GM19023 (cell line): ENCODE results near the gene ZPBP.
"Not testable (repeated sequence)": the region's sequence is repeated elsewhere in the genome, so short reads cannot be mapped to it uniquely, and the experiment has no call there.

Experiments used
- ATAC-seq: cut with Tn5 transposase; IDR thresholded peaks from one replicate; pipeline ENCODE4 v1.9.1; 2021; ENCODE audit warnings: mild to moderate bottlenecking, moderate library complexity; ENCODE audit not compliant: unreplicated experiment

Gene ZPBP

GRCh38 chr7:50047716-50048115 is 45.3 kb downstream of the ZPBP start:
- ATAC-seq = no peak

- not testable (repeated sequence) for ATAC-seq
Observed at GRCh38 chr7:50041165-50041564, 51.9 kb downstream of the ZPBP start.

GRCh38 chr7:50037086-50037485 is 56.0 kb downstream of the ZPBP start:
- no peak for ATAC-seq

- no peak for ATAC-seq
Observed at GRCh38 chr7:50022991-50023390, 70.1 kb downstream of the ZPBP start.

- ATAC-seq = no peak
Observed at GRCh38 chr7:50022451-50022850, 70.6 kb downstream of the ZPBP start.

GRCh38 chr7:49995681-49996080 is 97.4 kb downstream of the ZPBP start:
- ATAC-seq = no peak

- ATAC-seq = no peak
Observed at GRCh38 chr7:49986191-49986590, 106.9 kb downstream of the ZPBP start.

- ATAC-seq = no peak
Observed at GRCh38 chr7:49980465-49980864, 112.6 kb downstream of the ZPBP start.

- no peak for ATAC-seq
Observed at GRCh38 chr7:49976238-49976637, 116.8 kb downstream of the ZPBP start.

- ATAC-seq = no peak
Observed at GRCh38 chr7:49974035-49974434, 119.0 kb downstream of the ZPBP start.

- ATAC-seq = no peak
Observed at GRCh38 chr7:49937608-49938007, 155.4 kb downstream of the ZPBP start.

GRCh38 chr7:49931627-49932026 is 161.4 kb downstream of the ZPBP start:
- ATAC-seq = no peak

GRCh38 chr7:49928787-49929186 is 164.3 kb downstream of the ZPBP start:
- ATAC-seq = no peak

- ATAC-seq = no peak
Observed at GRCh38 chr7:49927631-49928030, 165.4 kb downstream of the ZPBP start.

- ATAC-seq = no peak
Observed at GRCh38 chr7:49926720-49927119, 166.3 kb downstream of the ZPBP start.

- no peak for ATAC-seq
Observed at GRCh38 chr7:49911909-49912308, 181.1 kb downstream of the ZPBP start.

GRCh38 chr7:49894543-49894942 is 198.5 kb downstream of the ZPBP start:
- no peak for ATAC-seq

- ATAC-seq = no peak
Observed at GRCh38 chr7:49893131-49893530, 199.9 kb downstream of the ZPBP start.

GRCh38 chr7:49892481-49892880 is 200.6 kb downstream of the ZPBP start:
- ATAC-seq = no peak
